Tibial nerve (tissue), 4 donors: ENCODE data around the gene OPTC. TPM values are rescaled to one million over a fixed set of nuclear protein-coding genes. Genes with fewer than 3 reads are reported as not detected.
"Not testable (repeated sequence)": the region's sequence is repeated elsewhere in the genome, so short reads cannot be mapped to it uniquely, and the experiment has no call there.

ENCODE experiments used
- DNase-seq, 2 donors: peaks; one replicate each; pipeline ENCODE4 v3.0.0-alpha.2; 2019; ENCODE audit warnings: low spot score in 2 of 2
- H3K27ac ChIP-seq, 4 donors: fragments of 200-600 bp; sonication (generic) in 3 of 4; one replicate each; pipeline ENCODE4 v1.5.1; 2017 to 2019; ENCODE audit warnings: mild to moderate bottlenecking in 1 of 4
- H3K27me3 ChIP-seq, 2 donors: fragments of 200-600 bp; sonication (generic) in 1 of 2; one replicate each; pipeline versions ENCODE4 v1.5.1 to v1.6.0; 2017 to 2019
- H3K36me3 ChIP-seq, 3 donors: fragments of 200-600 bp; sonication (generic); one replicate each; pipeline ENCODE4 v1.5.1; 2018 to 2019
- H3K4me1 ChIP-seq, 4 donors: fragments of 200-600 bp; sonication (generic) in 3 of 4; one replicate each; pipeline ENCODE4 v1.5.1; 2017 to 2019
- H3K4me3 ChIP-seq, 4 donors: fragments of 200-600 bp; sonication (generic) in 3 of 4; one replicate each; pipeline ENCODE4 v1.5.1; 2017 to 2019; ENCODE audit warnings: mild to moderate bottlenecking in 1 of 4, moderate library complexity in 1 of 4
- H3K9me3 ChIP-seq, 4 donors: fragments of 200-600 bp; sonication (generic) in 3 of 4; one replicate each; pipeline ENCODE4 v1.5.1; 2017 to 2019
- CTCF ChIP-seq, 5 experiments: fragments of 200-600 bp in 3 of 5; fragments of 450-650 bp in 2 of 5; sonication (generic) in 3 of 5; IDR thresholded peaks; one replicate each; pipeline ENCODE4 v1.5.1; 2016 to 2019; ENCODE audit warnings: antibody characterized with exemption in 5 of 5, mild to moderate bottlenecking in 3 of 5, moderate library complexity in 2 of 5
- EP300 ChIP-seq, 2 donors: sonication (generic); formaldehyde crosslinking; IDR thresholded peaks; one replicate each; pipeline ENCODE4 v1.6.1; 2017; ENCODE audit warnings: antibody characterized with exemption in 2 of 2, mild to moderate bottlenecking in 1 of 2
- POLR2A ChIP-seq, 2 donors: fragments of 450-650 bp; IDR thresholded peaks; one replicate each; pipeline ENCODE4 v1.6.1; 2017; ENCODE audit warnings: antibody characterized with exemption in 2 of 2, mild to moderate bottlenecking in 2 of 2, moderate library complexity in 2 of 2
- WGBS, 2 donors: methylation state at CpG; one replicate each; pipeline ENCODE4 v1.1.5; 2018; 5-methylcytosine and 5-hydroxymethylcytosine counted together
- total RNA-seq, 4 donors: library from RNA; depleted of rRNA; stranded (reverse); fragments of >200 nt; gene quantifications; one replicate each; pipeline ENCODE4 v1.1.0, GENCODE V29; 2016

OPTC gene
- total RNA-seq, 4 donors from 2014 or later: not detected

DNA sequence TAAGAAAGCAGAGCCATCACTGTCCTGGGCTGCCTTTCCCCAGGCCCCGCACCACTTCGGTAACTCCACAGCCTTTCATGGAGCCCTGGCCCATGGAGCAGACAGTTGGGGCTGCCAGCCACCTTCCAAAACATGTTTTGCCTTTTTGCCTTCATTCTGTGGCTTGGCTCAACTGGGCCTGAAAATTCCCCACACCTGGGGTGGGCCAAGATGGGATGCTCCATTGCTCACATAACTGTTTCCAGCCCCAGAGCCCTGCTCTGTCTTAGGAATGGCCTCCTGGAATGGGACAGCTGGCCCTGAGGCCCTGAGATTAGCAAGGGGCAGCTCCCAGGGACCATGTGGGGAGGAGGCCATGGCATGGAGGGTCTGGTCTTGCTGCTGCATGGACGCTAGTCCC is 29.2 kb upstream of the OPTC start:
- no peaks in the 10 kb centered on the region for H3K36me3 ChIP-seq
- H3K4me3 ChIP-seq: no peak overlapping the region
- no peak for TF ChIP-seq POLR2A (IDR thresholded peaks at IDR 0.05)
- no peak for TF ChIP-seq EP300 (IDR thresholded peaks at IDR 0.05)
- no peak for TF ChIP-seq CTCF (IDR thresholded peaks at IDR 0.05)
- no peaks in the 10 kb centered on the region for H3K9me3 ChIP-seq
- WGBS, 2 donors: 80 to 93% methylated on average over 3 of the region's 3 CpGs
- H3K4me1 ChIP-seq: peaks cover 5 to 73% (median 47%) of the 10 kb centered on the region in 4 donors
- no peak for DNase-seq
- H3K27ac ChIP-seq: peak overlapping the region; percentile 84 to 97 (median 92)
- no peaks in the 10 kb centered on the region for H3K27me3 ChIP-seq

GRCh38 chr1:203465146-203465798 is 28.7 kb upstream of the OPTC start:
- peak in 1 of 2 donors; percentile 84 for DNase-seq
- Histone ChIP-seq H3K27me3 (no peaks in the 10 kb centered on the region), H3K9me3 (no peaks in the 10 kb centered on the region), H3K27ac (peak overlapping the region; percentile 84 to 97 (median 92)), H3K4me3 (no peak overlapping the region), H3K4me1 (peaks cover 5 to 79% (median 52%) of the 10 kb centered on the region in 4 donors), H3K36me3 (no peaks in the 10 kb centered on the region)
- 42 to 52% methylated on average over 11 of the region's 11 CpGs for WGBS, 2 donors
- peak; percentile 65 to 92 for TF ChIP-seq EP300 (IDR thresholded peaks at IDR 0.05)
- no peak for TF ChIP-seq CTCF (IDR thresholded peaks at IDR 0.05)
- peak in 1 of 2 donors; percentile 27 for TF ChIP-seq POLR2A (IDR thresholded peaks at IDR 0.05)

- Histone ChIP-seq H3K4me1 (peaks cover 5 to 83% (median 54%) of the 10 kb centered on the region in 4 donors), H3K27ac (peak overlapping the region; percentile 84 to 97 (median 92)), H3K4me3 (no peak overlapping the region), H3K27me3 (no peaks in the 10 kb centered on the region), H3K36me3 (no peaks in the 10 kb centered on the region), H3K9me3 (no peaks in the 10 kb centered on the region)
- peak; percentile 74 to 84 for DNase-seq
- peak; percentile 42 to 83 for TF ChIP-seq EP300 (IDR thresholded peaks at IDR 0.05)
- no peak for TF ChIP-seq CTCF (IDR thresholded peaks at IDR 0.05)
- TF ChIP-seq POLR2A (IDR thresholded peaks at IDR 0.05): peak; percentile 8 to 34
- 10 to 12% methylated on average over 7 of the region's 7 CpGs for WGBS, 2 donors
These were observed 28.0 kb upstream of the OPTC start for GRCh38 chr1:203465948-203466347.

- peak overlapping the region; percentile 84 to 97 (median 92) for H3K27ac ChIP-seq
- H3K4me3 ChIP-seq, DNase-seq, H3K9me3 ChIP-seq, H3K36me3 ChIP-seq, H3K27me3 ChIP-seq: not testable (repeated sequence)
- peaks cover 5 to 87% (median 54%) of the 10 kb centered on the region in 4 donors for H3K4me1 ChIP-seq
- 69 to 71% methylated on average over 13 of the region's 13 CpGs for WGBS, 2 donors
These were observed 26.9 kb upstream of the OPTC start for GRCh38 chr1:203466906-203467549.

- no peaks in the 10 kb centered on the region for H3K27me3 ChIP-seq
- no peaks in the 10 kb centered on the region for H3K9me3 ChIP-seq
- peaks cover 5 to 87% (median 54%) of the 10 kb centered on the region in 4 donors for H3K4me1 ChIP-seq
- DNase-seq: peak; percentile 91 to 94
- H3K4me3 ChIP-seq: no peak overlapping the region
- TF ChIP-seq POLR2A (IDR thresholded peaks at IDR 0.05) (no peak), EP300 (IDR thresholded peaks at IDR 0.05) (peak; percentile 68 to 91)
- peak overlapping the region; percentile 84 to 97 (median 92) for H3K27ac ChIP-seq
- H3K36me3 ChIP-seq: no peaks in the 10 kb centered on the region
- WGBS, 2 donors: 47 to 60% methylated on average over 9 of the region's 9 CpGs
These were observed 26.4 kb upstream of the OPTC start for GRCh38 chr1:203467550-203467921.

DNA sequence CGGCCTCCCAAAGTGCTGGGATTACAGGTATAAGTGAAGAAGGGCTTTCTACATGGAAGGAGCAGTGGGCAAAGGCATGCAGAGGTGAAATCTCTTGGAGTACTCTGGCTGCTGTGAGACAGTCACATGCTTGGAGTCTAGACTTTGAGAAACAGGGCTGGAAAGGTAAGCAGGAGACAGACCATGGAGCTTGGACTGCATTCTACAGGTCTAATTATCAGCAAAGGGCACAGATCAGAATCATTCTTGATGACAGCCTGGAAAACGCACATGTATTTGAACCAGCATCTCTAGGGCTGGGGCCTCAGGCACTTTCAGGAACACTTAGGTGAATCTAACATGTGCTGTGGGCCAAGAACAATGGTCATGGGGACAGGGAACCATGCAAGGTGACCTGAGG is 25.6 kb upstream of the OPTC start:
- WGBS, 2 donors: 87 to 95% methylated on average over 2 of the region's 2 CpGs
- DNase-seq: no peak
- no peaks in the 10 kb centered on the region for H3K27me3 ChIP-seq
- no peak overlapping the region for H3K4me3 ChIP-seq
- H3K9me3 ChIP-seq: no peaks in the 10 kb centered on the region
- peak overlapping the region in 2 of 4 donors; percentile 96 to 97 for H3K27ac ChIP-seq
- H3K4me1 ChIP-seq: peaks cover 5 to 82% (median 51%) of the 10 kb centered on the region in 4 donors
- H3K36me3 ChIP-seq: no peaks in the 10 kb centered on the region
- TF ChIP-seq POLR2A (IDR thresholded peaks at IDR 0.05) (no peak), EP300 (IDR thresholded peaks at IDR 0.05) (no peak), CTCF (IDR thresholded peaks at IDR 0.05) (no peak)
